Mucosa of rectum (tissue), 2 donors: ENCODE results near the gene RBM20.
"Not testable (repeated sequence)": the region's sequence is repeated elsewhere in the genome, so short reads cannot be mapped to it uniquely, and the experiment has no call there.

Experiments
- H3K27ac ChIP-seq, 2 donors: one replicate each; pipeline ENCODE4 v1.7.0; 2013; ENCODE audit warnings: inconsistent platforms in 2 of 2, low read depth in 2 of 2, low read length in 2 of 2
- H3K27me3 ChIP-seq, 2 donors: one replicate each; pipeline ENCODE4 v1.7.0; 2013; ENCODE audit warnings: low read length in 2 of 2; ENCODE audit not compliant: control insufficient read depth in 2 of 2, insufficient read depth in 2 of 2
- H3K36me3 ChIP-seq, 2 donors: one replicate each; pipeline ENCODE4 v1.7.0; 2013; ENCODE audit warnings: low read length in 2 of 2; ENCODE audit not compliant: control insufficient read depth in 2 of 2, insufficient read depth in 2 of 2
- H3K4me1 ChIP-seq, 2 donors: one replicate each; pipeline ENCODE4 v1.7.0; 2013; ENCODE audit warnings: low read length in 2 of 2, mild to moderate bottlenecking in 1 of 2; ENCODE audit not compliant: control insufficient read depth in 2 of 2, insufficient read depth in 2 of 2
- H3K4me3 ChIP-seq, 2 donors: one replicate each; pipeline ENCODE4 v1.7.0; 2013; ENCODE audit warnings: low read length in 2 of 2
- H3K9ac ChIP-seq, 2 donors: one replicate each; pipeline ENCODE4 v1.7.0; 2013; ENCODE audit warnings: low read length in 2 of 2, low read depth in 1 of 2, mild to moderate bottlenecking in 1 of 2
- H3K9me3 ChIP-seq, 2 donors: one replicate each; pipeline ENCODE4 v1.7.0; 2013; ENCODE audit warnings: low read length in 2 of 2; ENCODE audit not compliant: control insufficient read depth in 2 of 2
- donor health status: healthy.
- donor health status: Normal muscosa, but diverticular disease.

The RBM20 gene

GRCh38 chr10:110643653-110644597, at the start of gene RBM20:
Gene RBM20 (plus strand): TSS chr10:110644336. CDS start chr10:110644455, 119 bp downstream.
- Histone ChIP-seq H3K9ac (no peak within 1 kb of the TSS), H3K4me1 (peaks cover 6% of the 10 kb centered on the region in 2 donors), H3K36me3 (no peaks in the 10 kb centered on the region), H3K27me3 (peaks cover 40 to 57% of the 10 kb centered on the region in 2 donors), H3K27ac (no peak within 1 kb of the TSS), H3K9me3 (no peaks in the 10 kb centered on the region), H3K4me3 (peak within 1 kb of the TSS; percentile 43 to 57)

- Histone ChIP-seq H3K4me1 (no peaks in the 10 kb centered on the region), H3K9me3 (no peaks in the 10 kb centered on the region), H3K9ac (no peak overlapping the region), H3K27ac (no peak overlapping the region), H3K36me3 (peaks cover 26 to 34% of the 10 kb centered on the region in 2 donors), H3K27me3 (no peaks in the 10 kb centered on the region), H3K4me3 (no peak overlapping the region)
These were observed 46.7 kb upstream of the RBM20 start for GRCh38 chr10:110597476-110597875.

- Histone ChIP-seq H3K27me3 (no peaks in the 10 kb centered on the region), H3K9me3 (no peaks in the 10 kb centered on the region), H3K4me1 (no peaks in the 10 kb centered on the region), H3K27ac (no peak overlapping the region), H3K4me3 (no peak overlapping the region), H3K9ac (no peak overlapping the region), H3K36me3 (peaks cover 26 to 49% of the 10 kb centered on the region in 2 donors)
These were observed 43.5 kb upstream of the RBM20 start for GRCh38 chr10:110600487-110601101.

GRCh38 chr10:110601581-110601980, 42.6 kb upstream of the RBM20 start:
- peaks cover 30 to 55% of the 10 kb centered on the region in 2 donors for H3K36me3 ChIP-seq
- no peak overlapping the region for H3K27ac ChIP-seq
- H3K4me3 ChIP-seq = no peak overlapping the region
- no peaks in the 10 kb centered on the region for H3K27me3 ChIP-seq
- H3K4me1 ChIP-seq = no peaks in the 10 kb centered on the region
- H3K9ac ChIP-seq = no peak overlapping the region
- H3K9me3 ChIP-seq = no peaks in the 10 kb centered on the region

GRCh38 chr10:110608087-110608486, 36.0 kb upstream of the RBM20 start:
- Histone ChIP-seq H3K4me3 (no peak overlapping the region), H3K9ac (no peak overlapping the region), H3K9me3 (no peaks in the 10 kb centered on the region), H3K4me1 (no peaks in the 10 kb centered on the region), H3K36me3 (peaks cover 13 to 25% of the 10 kb centered on the region in 2 donors), H3K27ac (no peak overlapping the region), H3K27me3 (no peaks in the 10 kb centered on the region)

GRCh38 chr10:110609605-110610004, 34.5 kb upstream of the RBM20 start:
- H3K27me3 ChIP-seq = no peaks in the 10 kb centered on the region
- H3K4me3 ChIP-seq = no peak overlapping the region
- no peak overlapping the region for H3K27ac ChIP-seq
- H3K4me1 ChIP-seq = no peaks in the 10 kb centered on the region
- H3K9me3 ChIP-seq = no peaks in the 10 kb centered on the region
- peaks cover 9 to 15% of the 10 kb centered on the region in 2 donors for H3K36me3 ChIP-seq
- no peak overlapping the region for H3K9ac ChIP-seq

- Histone ChIP-seq H3K4me3 (no peak overlapping the region), H3K9me3 (no peaks in the 10 kb centered on the region), H3K36me3 (peaks cover 4 to 8% of the 10 kb centered on the region in 2 donors), H3K9ac (no peak overlapping the region), H3K27me3 (no peaks in the 10 kb centered on the region), H3K27ac (no peak overlapping the region), H3K4me1 (no peaks in the 10 kb centered on the region)
These were observed 33.8 kb upstream of the RBM20 start for GRCh38 chr10:110610308-110610774.

- H3K4me3 ChIP-seq, H3K9ac ChIP-seq, H3K27ac ChIP-seq, H3K36me3 ChIP-seq, H3K9me3 ChIP-seq, H3K4me1 ChIP-seq, H3K27me3 ChIP-seq: not testable (repeated sequence)
These were observed 33.4 kb upstream of the RBM20 start for GRCh38 chr10:110610781-110611180.

- Histone ChIP-seq H3K9ac (no peak overlapping the region), H3K4me3 (no peak overlapping the region), H3K27ac (no peak overlapping the region), H3K4me1 (no peaks in the 10 kb centered on the region), H3K36me3 (no peaks in the 10 kb centered on the region), H3K9me3 (no peaks in the 10 kb centered on the region), H3K27me3 (no peaks in the 10 kb centered on the region)
These were observed 32.0 kb upstream of the RBM20 start for GRCh38 chr10:110612087-110612486.

GRCh38 chr10:110612629-110613028, 31.5 kb upstream of the RBM20 start:
- Histone ChIP-seq H3K27ac (no peak overlapping the region), H3K27me3 (no peaks in the 10 kb centered on the region), H3K4me3 (no peak overlapping the region), H3K9me3 (no peaks in the 10 kb centered on the region), H3K4me1 (no peaks in the 10 kb centered on the region), H3K36me3 (no peaks in the 10 kb centered on the region), H3K9ac (no peak overlapping the region)
